ENCODE measurements around the gene INTS15.

The INTS15 gene

DNA sequence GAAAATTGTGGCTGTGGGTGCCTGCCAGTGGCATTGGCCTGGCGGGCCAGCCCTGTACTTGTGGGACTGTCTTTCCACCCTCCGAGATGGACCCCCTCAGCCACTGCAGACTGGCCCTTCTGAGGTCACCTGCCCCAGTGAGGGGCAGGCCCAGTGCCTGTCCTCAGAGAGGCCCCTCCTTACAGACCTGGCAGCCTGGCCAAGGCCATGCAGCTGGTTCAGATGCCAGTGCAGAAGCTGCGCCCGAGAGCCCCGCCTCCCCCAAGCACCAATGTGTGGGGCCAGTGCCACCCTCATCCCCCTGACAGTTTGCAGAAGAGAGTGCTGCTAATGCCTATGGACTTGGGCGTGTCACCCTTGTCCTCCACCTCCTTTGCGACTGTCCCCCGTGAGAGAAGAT, 57.3 kb downstream of the INTS15 start:
- peaks cover 37% of the 10 kb centered on the region for H3K36me3 ChIP-seq (replicated peaks)
- in situ Hi-C loops (cut with HindIII; ENCODE audit: low pct_ligation_motif_present, low sequenced_read_pairs): no loop called here
- no peak for DNase-seq
- H3K27me3 ChIP-seq (replicated peaks): no peaks in the 10 kb centered on the region
- no peak overlapping the region for H3K27ac ChIP-seq
- TF ChIP-seq, protein P1, sequence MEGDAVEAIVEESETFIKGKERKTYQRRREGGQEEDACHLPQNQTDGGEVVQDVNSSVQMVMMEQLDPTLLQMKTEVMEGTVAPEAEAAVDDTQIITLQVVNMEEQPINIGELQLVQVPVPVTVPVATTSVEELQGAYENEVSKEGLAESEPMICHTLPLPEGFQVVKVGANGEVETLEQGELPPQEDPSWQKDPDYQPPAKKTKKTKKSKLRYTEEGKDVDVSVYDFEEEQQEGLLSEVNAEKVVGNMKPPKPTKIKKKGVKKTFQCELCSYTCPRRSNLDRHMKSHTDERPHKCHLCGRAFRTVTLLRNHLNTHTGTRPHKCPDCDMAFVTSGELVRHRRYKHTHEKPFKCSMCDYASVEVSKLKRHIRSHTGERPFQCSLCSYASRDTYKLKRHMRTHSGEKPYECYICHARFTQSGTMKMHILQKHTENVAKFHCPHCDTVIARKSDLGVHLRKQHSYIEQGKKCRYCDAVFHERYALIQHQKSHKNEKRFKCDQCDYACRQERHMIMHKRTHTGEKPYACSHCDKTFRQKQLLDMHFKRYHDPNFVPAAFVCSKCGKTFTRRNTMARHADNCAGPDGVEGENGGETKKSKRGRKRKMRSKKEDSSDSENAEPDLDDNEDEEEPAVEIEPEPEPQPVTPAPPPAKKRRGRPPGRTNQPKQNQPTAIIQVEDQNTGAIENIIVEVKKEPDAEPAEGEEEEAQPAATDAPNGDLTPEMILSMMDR (IDR thresholded peaks at IDR 0.05; ENCODE audit: low read depth, low read length, missing control alignments): no peak
- H3K4me3 ChIP-seq (ENCODE audit: low read depth, low read length): no peak overlapping the region

DNA sequence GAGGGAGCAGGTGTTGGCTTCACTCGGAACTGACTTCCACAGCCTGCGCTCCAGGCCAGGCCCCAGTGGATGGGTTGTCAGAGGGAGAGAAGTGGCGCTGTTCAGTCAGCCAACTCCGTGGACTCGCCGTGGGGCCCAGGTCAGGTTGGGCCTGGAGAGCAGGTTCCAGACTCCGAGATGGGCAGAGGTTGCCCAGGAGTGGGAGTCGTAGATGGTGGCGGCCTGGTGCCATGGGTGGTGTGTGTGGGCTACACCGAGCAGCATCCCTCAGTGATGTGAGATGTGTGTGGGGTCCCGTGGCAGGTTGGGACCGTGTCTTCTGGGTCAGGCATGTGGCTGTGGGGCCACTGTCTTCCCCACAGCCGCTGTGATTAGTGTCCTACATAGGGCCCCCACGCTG, 57.7 kb downstream of the INTS15 start:
- no peaks in the 10 kb centered on the region for H3K27me3 ChIP-seq (replicated peaks)
- in situ Hi-C loops (cut with HindIII; ENCODE audit: low pct_ligation_motif_present, low sequenced_read_pairs): no loop called here
- H3K36me3 ChIP-seq (replicated peaks): peaks cover 37% of the 10 kb centered on the region
- DNase-seq: no peak
- H3K27ac ChIP-seq: no peak overlapping the region
- no peak overlapping the region for H3K4me3 ChIP-seq (ENCODE audit: low read depth, low read length)
- TF ChIP-seq, protein P1 (IDR thresholded peaks at IDR 0.05; ENCODE audit: low read depth, low read length, missing control alignments): no peak

DNA sequence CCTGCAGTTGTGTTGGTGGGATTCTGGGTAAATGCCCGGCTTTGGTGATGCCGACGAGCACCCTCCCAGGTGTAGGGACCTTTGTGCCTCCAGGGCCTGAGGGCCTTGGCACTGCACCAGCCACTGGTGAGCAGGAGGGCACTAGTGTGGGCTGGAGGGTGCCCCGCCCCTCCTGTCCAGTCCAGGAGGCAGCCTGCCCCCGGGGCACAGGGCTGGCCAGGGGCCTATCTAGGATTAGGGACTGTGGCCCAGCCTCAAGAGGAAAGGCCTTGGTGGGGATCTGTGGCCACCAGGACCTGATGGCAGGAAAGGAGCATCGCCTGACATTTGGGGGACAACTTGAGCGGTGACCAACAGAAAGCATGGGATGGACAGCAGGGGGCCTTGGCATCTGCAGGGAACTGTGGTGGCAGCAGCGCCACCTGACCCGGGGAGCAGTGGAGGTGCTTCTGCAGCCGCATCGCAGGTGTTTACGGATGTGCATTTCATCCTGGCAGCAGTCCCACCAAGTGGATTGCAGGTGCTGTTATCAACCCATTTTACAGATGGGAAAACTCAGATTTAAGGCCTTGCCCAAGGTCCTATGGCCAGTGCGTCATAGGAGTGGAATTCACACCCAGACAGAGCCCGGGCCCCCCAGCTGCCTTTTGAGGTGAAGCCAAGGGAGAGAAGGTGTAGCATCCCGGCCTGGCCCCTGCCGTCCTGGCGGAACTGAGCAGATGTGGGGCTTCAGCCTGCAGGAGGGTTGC, 58.4 kb downstream of the INTS15 start:
- in situ Hi-C loops (cut with HindIII; ENCODE audit: low pct_ligation_motif_present, low sequenced_read_pairs): no loop called here
- TF ChIP-seq, protein P1 (IDR thresholded peaks at IDR 0.05; ENCODE audit: low read depth, low read length, missing control alignments): no peak
- Histone ChIP-seq H3K4me3 (ENCODE audit: low read depth, low read length) (no peak overlapping the region), H3K36me3 (replicated peaks) (peaks cover 36% of the 10 kb centered on the region), H3K27me3 (replicated peaks) (no peaks in the 10 kb centered on the region), H3K27ac (no peak overlapping the region)
- DNase-seq: no peak

DNA sequence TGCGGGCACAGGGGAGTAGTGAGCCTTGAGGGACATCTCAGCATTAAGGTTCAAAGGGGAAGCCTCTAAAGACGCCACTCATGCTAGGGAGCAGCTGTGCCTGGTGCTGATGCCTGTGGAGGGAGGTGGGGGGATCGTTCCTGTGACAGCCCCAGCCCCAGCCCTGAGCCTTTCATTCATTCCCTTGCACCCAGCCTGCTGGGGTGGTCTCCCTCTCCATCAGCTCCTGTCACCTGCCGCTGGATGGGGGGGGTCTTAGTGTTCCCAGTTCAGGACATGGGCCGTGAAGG, 58.9 kb downstream of the INTS15 start:
- TF ChIP-seq, protein P1 (IDR thresholded peaks at IDR 0.05; ENCODE audit: low read depth, low read length, missing control alignments): no peak
- in situ Hi-C loops (cut with HindIII; ENCODE audit: low pct_ligation_motif_present, low sequenced_read_pairs): no loop called here
- peaks cover 38% of the 10 kb centered on the region for H3K36me3 ChIP-seq (replicated peaks)
- DNase-seq: no peak
- H3K4me3 ChIP-seq (ENCODE audit: low read depth, low read length): no peak overlapping the region
- H3K27ac ChIP-seq: no peak overlapping the region
- no peaks in the 10 kb centered on the region for H3K27me3 ChIP-seq (replicated peaks)

DNA sequence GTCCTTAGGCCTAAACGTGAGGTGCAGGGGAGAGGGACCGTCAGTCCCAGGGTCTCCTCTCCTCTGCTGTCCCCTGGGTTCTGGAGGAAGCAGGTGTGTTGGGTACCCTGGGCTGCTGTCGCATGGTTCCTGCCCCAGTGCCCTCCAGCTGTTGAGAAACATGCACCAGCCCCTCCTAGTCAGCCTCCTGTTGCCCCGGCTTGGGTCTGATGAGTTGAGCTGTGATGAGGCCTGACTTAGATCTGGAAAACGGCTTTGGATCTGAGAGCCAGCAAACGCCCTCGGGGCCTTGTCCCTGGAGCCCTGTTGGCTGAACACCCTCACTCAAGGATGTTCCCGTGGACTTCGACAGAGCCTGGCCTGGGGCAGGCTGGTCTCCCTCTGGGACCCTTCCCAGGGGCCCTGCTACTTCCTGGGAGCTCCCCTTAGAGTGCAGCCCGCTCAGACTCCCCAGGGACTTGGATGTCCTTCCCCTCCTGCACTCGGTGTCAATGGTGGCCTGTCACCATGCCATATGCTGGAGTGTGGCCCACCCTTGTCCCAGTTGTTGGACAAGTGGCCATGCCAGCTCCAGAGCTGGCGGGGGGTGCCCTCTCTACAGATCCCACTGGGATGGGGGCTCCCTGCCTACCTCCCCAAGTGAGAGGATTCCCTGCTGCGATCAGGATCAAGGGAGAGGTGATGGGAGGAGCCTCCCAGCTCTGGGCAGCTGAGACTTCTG, 59.6 kb downstream of the INTS15 start:
- Histone ChIP-seq H3K27me3 (replicated peaks) (no peaks in the 10 kb centered on the region), H3K4me3 (ENCODE audit: low read depth, low read length) (no peak overlapping the region), H3K27ac (no peak overlapping the region), H3K36me3 (replicated peaks) (peaks cover 42% of the 10 kb centered on the region)
- in situ Hi-C loops (cut with HindIII; ENCODE audit: low pct_ligation_motif_present, low sequenced_read_pairs): no loop called here
- TF ChIP-seq, protein P1 (IDR thresholded peaks at IDR 0.05; ENCODE audit: low read depth, low read length, missing control alignments): no peak
- DNase-seq: no peak
